GM13977 (cell line): ENCODE measurements around the gene GMPPA.

Source experiments
- DNase-seq: peaks from one replicate; pipeline ENCODE4 v3.0.0; 2012; ENCODE audit warnings: low spot score
- CTCF ChIP-seq: IDR thresholded peaks from 2 replicates; pipeline ENCODE4 v1.5.1; 2012; ENCODE audit warnings: mild to moderate bottlenecking, control low read depth; ENCODE audit not compliant: insufficient read depth; ENCODE audit errors: extremely low read depth, missing control alignments
- in situ Hi-C: fragments of 300-500 bp; cut with MboI; formaldehyde crosslinking; loops from one replicate; pipeline ENCODE4 v1.12.0; 2022; ENCODE audit warnings: low sequenced_read_pairs, low pct_unique_long_range_greater_than_20kb, mixed read lengths, inconsistent platforms; ENCODE audit not compliant: unreplicated experiment

Gene GMPPA

GRCh38 chr2:219468410-219469185 is 30.1 kb upstream of the GMPPA start:
- no peak for DNase-seq
- in situ Hi-C loops = no loop called here
- TF ChIP-seq CTCF = no peak

DNA sequence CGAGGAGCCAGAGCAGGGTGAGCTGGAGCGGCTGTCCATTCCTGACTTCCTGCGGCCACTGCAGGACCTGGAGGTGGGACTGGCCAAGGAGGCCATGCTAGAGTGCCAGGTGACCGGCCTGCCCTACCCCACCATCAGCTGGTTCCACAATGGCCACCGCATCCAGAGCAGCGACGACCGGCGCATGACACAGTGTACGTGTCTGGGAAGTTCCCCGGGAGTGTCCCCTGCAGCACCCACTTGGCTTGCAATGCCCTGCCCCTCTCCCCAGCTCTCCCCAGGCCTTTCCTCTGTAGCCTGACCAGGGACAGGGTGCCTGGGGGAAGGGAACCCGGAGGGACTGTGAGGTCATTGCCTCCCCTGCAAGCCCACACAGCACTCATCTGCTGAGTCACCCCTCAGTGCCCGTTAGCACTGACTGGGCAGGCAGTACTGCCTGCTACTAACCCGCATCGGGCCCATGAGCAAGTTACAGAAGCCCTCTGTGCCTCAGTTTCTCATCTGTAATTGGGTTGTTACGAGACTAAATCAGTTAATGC is 29.4 kb upstream of the GMPPA start:
- in situ Hi-C loops = no loop called here
- no peak for DNase-seq
- no peak for TF ChIP-seq CTCF

- no peak for TF ChIP-seq CTCF
- in situ Hi-C loops = no loop called here
- no peak for DNase-seq
Measured at GRCh38 chr2:219470429-219470828, 28.3 kb upstream of the GMPPA start.

DNA sequence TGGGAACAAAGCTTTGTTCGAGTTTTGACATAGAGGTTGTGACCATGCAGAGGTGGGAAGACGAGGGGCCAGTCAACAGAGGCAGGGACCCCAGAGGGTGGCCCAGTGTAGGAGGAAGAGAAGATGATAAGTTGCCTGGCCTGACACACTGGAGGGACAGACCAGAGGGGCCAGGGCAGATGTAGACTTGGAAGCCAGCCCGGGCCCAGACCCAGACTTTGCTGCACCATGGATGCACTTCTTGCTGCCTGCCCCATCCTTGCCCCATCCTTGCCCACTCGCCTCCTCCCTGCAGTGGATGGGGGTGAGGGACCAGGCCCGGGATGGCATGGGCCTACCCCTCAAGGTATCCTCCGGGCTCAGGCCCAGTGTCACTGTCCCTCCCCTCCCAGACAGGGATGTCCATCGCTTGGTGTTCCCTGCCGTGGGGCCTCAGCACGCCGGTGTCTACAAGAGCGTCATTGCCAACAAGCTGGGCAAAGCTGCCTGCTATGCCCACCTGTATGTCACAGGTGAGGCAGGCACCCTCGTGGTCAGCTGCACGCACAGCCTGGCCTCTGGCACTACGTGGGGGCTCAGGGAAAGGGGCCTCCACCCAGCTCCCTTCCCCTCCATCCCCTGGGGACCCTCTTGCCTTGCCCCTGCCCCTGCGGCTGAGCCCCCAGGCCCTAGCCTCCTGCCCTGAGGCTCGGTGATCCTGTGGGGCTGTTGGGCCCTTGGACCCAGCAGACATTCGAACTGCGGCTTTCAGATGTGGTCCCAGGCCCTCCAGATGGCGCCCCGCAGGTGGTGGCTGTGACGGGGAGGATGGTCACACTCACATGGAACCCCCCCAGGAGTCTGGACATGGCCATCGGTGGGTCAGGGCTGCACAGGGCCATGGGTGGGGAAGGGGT is 27.0 kb upstream of the GMPPA start:
- no peak for TF ChIP-seq CTCF
- no peak for DNase-seq
- in situ Hi-C loops = no loop called here

- TF ChIP-seq CTCF = no peak
- DNase-seq = no peak
- in situ Hi-C loops = no loop called here
Measured at GRCh38 chr2:219472629-219473187, 26.0 kb upstream of the GMPPA start.

DNA sequence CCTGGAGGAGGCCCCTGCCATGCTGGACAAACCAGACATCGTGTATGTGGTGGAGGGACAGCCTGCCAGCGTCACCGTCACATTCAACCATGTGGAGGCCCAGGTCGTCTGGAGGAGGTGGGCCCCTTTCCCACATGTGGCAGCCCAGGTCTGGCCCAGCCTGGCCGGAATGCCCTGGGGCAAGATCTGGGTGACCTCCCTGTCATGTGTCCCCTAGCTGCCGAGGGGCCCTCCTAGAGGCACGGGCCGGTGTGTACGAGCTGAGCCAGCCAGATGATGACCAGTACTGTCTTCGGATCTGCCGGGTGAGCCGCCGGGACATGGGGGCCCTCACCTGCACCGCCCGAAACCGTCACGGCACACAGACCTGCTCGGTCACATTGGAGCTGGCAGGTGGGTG is 25.2 kb upstream of the GMPPA start:
- TF ChIP-seq CTCF = no peak
- DNase-seq = no peak
- in situ Hi-C loops = no loop called here
